Epidermal melanocyte (primary cell): ENCODE results near the gene NGDN.

ENCODE experiments used
- DNase-seq: peaks from one replicate; pipeline ENCODE4 v3.0.0; 2011; ENCODE audit warnings: low spot score; ENCODE audit not compliant: insufficient read length

The NGDN gene

DNA sequence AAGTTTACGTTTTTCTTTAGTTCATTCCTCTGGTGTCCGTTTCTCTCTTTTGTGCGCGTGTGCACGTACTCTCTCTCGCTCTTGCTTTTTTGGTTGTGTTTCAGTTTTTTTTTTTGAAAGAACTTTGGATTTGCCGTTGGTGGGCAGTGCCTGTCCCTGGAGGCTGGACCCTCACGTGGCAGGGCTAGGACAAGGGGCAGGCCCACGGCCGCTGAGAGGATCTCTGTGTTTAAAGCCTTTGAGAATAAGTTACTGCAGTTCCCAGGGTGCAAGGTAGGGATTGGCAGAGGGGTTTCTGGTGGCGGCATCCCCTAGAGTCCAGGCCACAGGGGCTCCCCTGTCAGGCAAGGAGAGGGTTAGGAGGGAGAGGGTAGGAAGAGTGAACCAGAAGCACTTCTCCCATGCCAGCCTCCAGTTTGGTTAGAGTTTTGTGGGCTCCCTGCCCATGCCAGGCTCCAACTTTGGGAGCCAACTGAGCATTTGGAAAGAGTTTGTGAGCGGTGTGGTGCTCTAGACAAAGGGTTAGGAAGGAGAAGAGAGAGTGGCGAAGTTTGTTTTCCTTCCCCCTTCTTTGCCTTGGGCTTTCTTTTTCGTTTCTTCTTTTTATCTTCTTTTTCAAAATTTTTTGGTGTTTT lies 51.5 kb downstream of the NGDN start:
- DNase-seq = no peak

GRCh38 chr14:23521785-23522640 lies 52.5 kb downstream of the NGDN start:
- no peak for DNase-seq

DNA sequence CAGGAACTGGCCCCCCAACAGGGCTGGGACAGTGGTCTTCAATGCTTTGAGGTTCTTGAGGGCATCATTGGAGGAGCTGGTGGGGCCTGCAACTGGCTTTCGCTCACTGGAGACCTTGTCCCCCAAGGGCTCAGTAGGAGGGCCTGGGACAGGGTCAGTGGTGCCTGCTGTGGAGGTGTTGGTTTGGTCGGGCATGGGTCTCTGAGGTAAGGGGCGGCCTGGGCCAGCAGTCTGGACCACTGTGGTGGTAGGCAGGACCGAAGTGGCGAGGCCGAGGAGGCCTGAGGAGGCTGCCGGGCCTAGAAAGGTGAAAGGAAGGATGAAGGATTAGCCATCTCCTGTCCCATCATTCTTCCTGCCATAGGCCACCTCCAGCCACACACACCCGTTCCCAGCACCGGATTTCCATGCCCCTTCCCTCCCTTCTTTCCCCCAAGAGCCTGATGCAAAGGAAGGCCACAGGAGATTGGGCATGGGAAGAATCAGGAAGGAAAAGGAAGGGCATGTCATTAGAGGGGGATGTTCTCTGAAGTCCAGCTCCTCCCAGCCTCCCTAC lies 53.2 kb downstream of the NGDN start:
- no peak for DNase-seq

DNA sequence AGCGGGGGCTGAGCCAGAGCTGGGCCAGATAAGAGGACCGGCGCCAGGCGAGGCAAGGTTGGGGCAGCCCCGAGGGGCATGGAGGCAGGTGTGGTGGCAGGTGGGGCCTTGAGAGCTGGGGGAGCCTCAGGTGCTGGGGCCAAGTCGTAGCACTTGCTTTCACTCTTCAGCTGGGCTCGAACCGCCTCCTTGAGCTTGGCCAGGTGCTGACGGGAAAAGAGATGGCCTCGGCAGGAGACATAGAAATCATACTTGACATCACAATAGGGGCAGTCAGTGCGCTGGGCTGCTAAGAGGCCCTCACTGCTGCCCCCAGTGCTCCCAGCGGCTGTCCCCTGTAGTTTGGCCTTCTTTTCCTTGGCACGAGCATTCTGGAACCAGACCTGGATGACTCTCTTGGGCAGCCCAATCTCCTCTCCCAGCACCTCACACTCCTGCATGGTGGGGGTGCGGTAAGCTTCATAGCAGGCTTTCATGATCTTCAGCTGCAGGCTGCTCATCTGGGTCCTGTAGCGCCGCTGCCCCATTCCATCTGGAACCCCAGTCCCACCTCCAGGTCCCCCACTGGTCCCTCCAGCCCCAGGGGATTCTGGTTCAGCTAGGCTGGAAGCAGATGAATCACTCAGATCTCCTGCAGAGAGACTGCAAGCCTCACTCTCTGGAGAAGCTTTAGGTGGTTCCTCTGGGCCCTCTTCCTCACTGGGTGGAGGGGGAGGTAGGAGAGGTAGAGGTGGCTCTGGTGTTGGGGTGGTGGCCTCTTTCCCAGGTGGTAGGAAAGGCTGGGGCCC lies 53.9 kb downstream of the NGDN start:
- DNase-seq = no peak

DNA sequence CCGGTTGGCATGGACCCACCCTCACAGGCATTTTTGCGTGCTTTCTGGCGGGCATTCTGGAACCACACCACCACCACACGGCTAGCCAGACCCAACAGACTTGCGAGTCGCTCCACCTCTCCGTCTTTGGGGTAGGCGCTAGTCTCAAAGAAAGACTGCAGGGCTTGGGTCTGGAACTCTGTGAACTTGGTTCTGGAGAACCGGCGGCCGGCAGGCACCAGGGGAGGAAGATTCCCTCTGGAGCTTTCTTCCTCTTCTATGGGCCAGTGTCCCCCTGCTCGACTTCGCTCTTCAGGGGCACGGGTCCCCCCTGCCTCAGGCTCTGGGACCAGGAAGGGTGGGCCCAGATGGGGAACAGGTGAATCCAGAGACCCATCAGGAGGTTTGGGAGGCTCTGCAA lies 55.5 kb downstream of the NGDN start:
- DNase-seq = no peak

DNA sequence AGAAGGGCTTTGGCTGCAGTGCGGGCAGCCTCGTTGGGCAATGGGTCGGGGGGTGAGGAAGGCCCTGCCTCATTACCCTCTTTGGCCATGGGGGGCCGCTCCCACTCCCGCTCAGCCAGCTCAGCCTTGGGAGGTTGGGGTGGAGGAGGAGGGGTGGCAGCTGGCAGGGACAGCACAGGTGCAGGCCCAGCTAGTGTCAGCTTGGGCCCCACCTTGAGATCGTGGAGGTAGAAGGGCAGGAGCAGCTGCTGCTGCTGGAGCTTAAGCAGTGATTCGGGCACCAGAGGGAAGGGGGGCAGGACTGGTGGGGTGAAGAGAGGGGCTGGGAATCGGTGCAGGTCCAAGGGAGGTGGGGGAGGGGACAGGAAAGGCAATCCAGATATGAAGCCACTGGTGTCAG lies 56.1 kb downstream of the NGDN start:
- no peak for DNase-seq
